Ureter (tissue), 1 donor: ENCODE results near the gene BCL7A. TPM values are rescaled to one million over a fixed set of nuclear protein-coding genes. Genes with fewer than 3 reads are reported as not detected.
"Not testable (repeated sequence)": the region's sequence is repeated elsewhere in the genome, so short reads cannot be mapped to it uniquely, and the experiment has no call there.

Experiments used
- DNase-seq: peaks from one replicate; pipeline ENCODE4 v3.0.0-alpha.2; 2020; ENCODE audit warnings: low spot score
- total RNA-seq: library from RNA; stranded (reverse); gene quantifications from one replicate; pipeline ENCODE4 v1.2.4, GENCODE V29; 2023
- donor health status: DM: yes; HTN: yes; CAD: no.

BCL7A gene
- total RNA-seq, 1 donor from 2014 or later: 14.8 TPM

- DNase-seq: no peak
Measured at GRCh38 chr12:122054842-122055520, 33.3 kb downstream of the BCL7A start.

- DNase-seq: not testable (repeated sequence)
Measured at GRCh38 chr12:122056406-122056805, 34.7 kb downstream of the BCL7A start.

GRCh38 chr12:122057007-122057735, 35.5 kb downstream of the BCL7A start:
- no peak for DNase-seq

GRCh38 chr12:122057769-122058168, 36.1 kb downstream of the BCL7A start:
- no peak for DNase-seq

GRCh38 chr12:122058549-122059149, 37.0 kb downstream of the BCL7A start:
- no peak for DNase-seq

- no peak for DNase-seq
Measured at GRCh38 chr12:122059203-122059960, 37.7 kb downstream of the BCL7A start.

- no peak for DNase-seq
Measured at GRCh38 chr12:122060081-122060501, 38.4 kb downstream of the BCL7A start.

- no peak for DNase-seq
Measured at GRCh38 chr12:122061253-122061652, 39.6 kb downstream of the BCL7A start.

GRCh38 chr12:122062832-122063693, 41.4 kb downstream of the BCL7A start:
- peak; percentile 79 for DNase-seq

GRCh38 chr12:122063694-122064024, 42.0 kb downstream of the BCL7A start:
- no peak for DNase-seq

- peak; percentile 86 for DNase-seq
Measured at GRCh38 chr12:122064025-122064777, 42.5 kb downstream of the BCL7A start.

- no peak for DNase-seq
Measured at GRCh38 chr12:122064780-122065588, 43.3 kb downstream of the BCL7A start.

GRCh38 chr12:122067548-122067947, 45.9 kb downstream of the BCL7A start:
- DNase-seq: no peak

GRCh38 chr12:122067966-122068365, 46.3 kb downstream of the BCL7A start:
- DNase-seq: peak; percentile 79

GRCh38 chr12:122072031-122072970, 50.6 kb downstream of the BCL7A start:
- DNase-seq: peak; percentile 72

GRCh38 chr12:122073815-122074214, 52.1 kb downstream of the BCL7A start:
- no peak for DNase-seq

- no peak for DNase-seq
Measured at GRCh38 chr12:122076743-122077495, 55.2 kb downstream of the BCL7A start.
